HG03571 (cell line): ENCODE data around the gene CDH4.
"Not testable (repeated sequence)": the region's sequence is repeated elsewhere in the genome, so short reads cannot be mapped to it uniquely, and the experiment has no call there.

Source experiments
- ATAC-seq: cut with Tn5 transposase; IDR thresholded peaks from one replicate; pipeline ENCODE4 v1.9.1; 2021; ENCODE audit not compliant: unreplicated experiment

Gene CDH4

GRCh38 chr20:61973515-61974356 lies 721.7 kb downstream of the CDH4 start:
- ATAC-seq: no peak

- no peak for ATAC-seq
Observed at GRCh38 chr20:61974357-61974665, 722.2 kb downstream of the CDH4 start.

GRCh38 chr20:61975407-61976129 lies 723.5 kb downstream of the CDH4 start:
- no peak for ATAC-seq

GRCh38 chr20:61976263-61976643 lies 724.2 kb downstream of the CDH4 start:
- no peak for ATAC-seq

- ATAC-seq: no peak
Observed at GRCh38 chr20:61976644-61977418, 724.8 kb downstream of the CDH4 start.

- ATAC-seq: no peak
Observed at GRCh38 chr20:61977419-61977786, 725.3 kb downstream of the CDH4 start.

- ATAC-seq: no peak
Observed at GRCh38 chr20:61978491-61978890, 726.4 kb downstream of the CDH4 start.

GRCh38 chr20:61979090-61979489 lies 727.0 kb downstream of the CDH4 start:
- no peak for ATAC-seq

GRCh38 chr20:61979701-61980635 lies 727.9 kb downstream of the CDH4 start:
- ATAC-seq: no peak

GRCh38 chr20:61980647-61981583 lies 728.9 kb downstream of the CDH4 start:
- no peak for ATAC-seq

GRCh38 chr20:61981691-61982090 lies 729.6 kb downstream of the CDH4 start:
- not testable (repeated sequence) for ATAC-seq

GRCh38 chr20:61982191-61982950 lies 730.3 kb downstream of the CDH4 start:
- no peak for ATAC-seq

- no peak for ATAC-seq
Observed at GRCh38 chr20:61982951-61983315, 730.9 kb downstream of the CDH4 start.

- ATAC-seq: no peak
Observed at GRCh38 chr20:61983965-61984364, 731.9 kb downstream of the CDH4 start.

GRCh38 chr20:61984431-61984830 lies 732.4 kb downstream of the CDH4 start:
- not testable (repeated sequence) for ATAC-seq

- ATAC-seq: no peak
Observed at GRCh38 chr20:61985096-61985495, 733.0 kb downstream of the CDH4 start.

- no peak for ATAC-seq
Observed at GRCh38 chr20:61986762-61987321, 734.8 kb downstream of the CDH4 start.

- no peak for ATAC-seq
Observed at GRCh38 chr20:61988665-61989064, 736.6 kb downstream of the CDH4 start.

GRCh38 chr20:61989741-61990140 lies 737.7 kb downstream of the CDH4 start:
- no peak for ATAC-seq
